GM19238 (cell line): ENCODE measurements around the gene SPPL3.
"Not testable (repeated sequence)": the region's sequence is repeated elsewhere in the genome, so short reads cannot be mapped to it uniquely, and the experiment has no call there.

Source experiments
- DNase-seq: peaks from one replicate; pipeline ENCODE4 v3.0.0; 2011; ENCODE audit warnings: low spot score; ENCODE audit not compliant: insufficient read length

SPPL3 gene

GRCh38 chr12:120751389-120751788 lies 152.8 kb downstream of the SPPL3 start:
- DNase-seq: no peak

DNA sequence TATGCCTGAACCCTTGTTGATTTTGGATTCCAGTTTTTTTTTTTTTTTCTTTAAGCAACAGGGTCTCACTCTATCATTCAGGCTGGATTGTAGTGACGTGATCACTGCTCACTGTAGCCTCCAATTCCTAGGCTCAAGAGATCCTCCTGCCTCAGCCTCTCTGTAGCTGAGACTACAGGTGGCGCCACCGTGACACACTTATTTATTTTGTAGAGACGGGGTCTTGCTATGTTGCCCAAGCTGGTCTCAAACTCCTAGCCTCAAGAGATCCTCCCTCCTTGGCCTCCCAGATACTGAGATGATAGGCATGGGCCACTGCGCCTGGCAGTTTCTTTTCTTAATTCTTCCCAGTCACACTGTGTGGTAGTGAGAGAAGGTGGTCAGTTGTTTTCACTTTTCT lies 153.4 kb downstream of the SPPL3 start:
- no peak for DNase-seq

- no peak for DNase-seq
Measured at GRCh38 chr12:120749256-120749655, 154.9 kb downstream of the SPPL3 start.

DNA sequence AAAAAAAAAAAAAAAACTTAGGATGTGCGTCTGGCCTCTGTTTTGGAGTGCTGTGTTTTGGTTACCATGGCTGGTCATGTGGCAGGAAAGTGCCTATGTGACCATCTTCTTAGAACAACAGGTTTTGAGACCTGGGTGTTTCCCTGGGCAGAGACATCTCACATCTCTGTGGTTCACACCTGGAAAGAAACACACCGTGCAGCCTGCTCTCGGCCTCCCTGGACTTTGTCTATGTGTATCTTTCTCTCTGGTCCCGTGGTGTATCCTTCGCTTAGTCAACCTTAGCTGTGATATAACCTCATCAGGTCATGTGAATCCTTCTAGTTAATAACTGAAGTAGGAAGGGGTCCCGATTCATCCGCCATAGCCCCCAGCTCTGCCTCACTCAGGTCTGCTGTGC lies 155.9 kb downstream of the SPPL3 start:
- no peak for DNase-seq

DNA sequence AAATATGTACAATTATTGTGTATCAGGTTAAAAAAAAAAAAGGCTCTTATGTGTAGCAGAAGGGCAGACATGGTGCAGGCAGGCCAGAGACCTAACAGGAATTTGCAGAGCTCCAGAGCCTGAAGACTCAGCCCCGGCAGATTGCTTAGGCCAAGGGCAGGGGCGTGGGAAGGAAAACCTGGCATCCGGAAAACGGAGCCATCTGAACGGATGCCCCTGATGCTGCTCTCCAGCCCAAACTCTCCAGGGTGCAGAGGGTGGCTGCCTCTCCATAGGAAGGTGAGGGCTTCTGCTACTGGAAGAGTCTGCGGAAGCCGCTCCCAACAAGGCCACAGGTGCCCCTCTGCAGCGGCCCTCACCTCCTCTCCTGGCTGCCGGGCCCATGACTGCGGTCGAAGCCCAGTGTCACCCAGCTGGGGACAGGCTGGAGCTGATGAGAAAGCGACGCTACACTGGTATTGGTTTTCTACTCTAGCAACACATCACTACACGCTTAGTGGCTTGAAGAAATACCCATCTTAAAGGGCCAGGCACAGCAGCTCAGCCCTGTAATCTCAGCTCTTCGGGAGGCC lies 159.2 kb downstream of the SPPL3 start:
- DNase-seq: no peak

DNA sequence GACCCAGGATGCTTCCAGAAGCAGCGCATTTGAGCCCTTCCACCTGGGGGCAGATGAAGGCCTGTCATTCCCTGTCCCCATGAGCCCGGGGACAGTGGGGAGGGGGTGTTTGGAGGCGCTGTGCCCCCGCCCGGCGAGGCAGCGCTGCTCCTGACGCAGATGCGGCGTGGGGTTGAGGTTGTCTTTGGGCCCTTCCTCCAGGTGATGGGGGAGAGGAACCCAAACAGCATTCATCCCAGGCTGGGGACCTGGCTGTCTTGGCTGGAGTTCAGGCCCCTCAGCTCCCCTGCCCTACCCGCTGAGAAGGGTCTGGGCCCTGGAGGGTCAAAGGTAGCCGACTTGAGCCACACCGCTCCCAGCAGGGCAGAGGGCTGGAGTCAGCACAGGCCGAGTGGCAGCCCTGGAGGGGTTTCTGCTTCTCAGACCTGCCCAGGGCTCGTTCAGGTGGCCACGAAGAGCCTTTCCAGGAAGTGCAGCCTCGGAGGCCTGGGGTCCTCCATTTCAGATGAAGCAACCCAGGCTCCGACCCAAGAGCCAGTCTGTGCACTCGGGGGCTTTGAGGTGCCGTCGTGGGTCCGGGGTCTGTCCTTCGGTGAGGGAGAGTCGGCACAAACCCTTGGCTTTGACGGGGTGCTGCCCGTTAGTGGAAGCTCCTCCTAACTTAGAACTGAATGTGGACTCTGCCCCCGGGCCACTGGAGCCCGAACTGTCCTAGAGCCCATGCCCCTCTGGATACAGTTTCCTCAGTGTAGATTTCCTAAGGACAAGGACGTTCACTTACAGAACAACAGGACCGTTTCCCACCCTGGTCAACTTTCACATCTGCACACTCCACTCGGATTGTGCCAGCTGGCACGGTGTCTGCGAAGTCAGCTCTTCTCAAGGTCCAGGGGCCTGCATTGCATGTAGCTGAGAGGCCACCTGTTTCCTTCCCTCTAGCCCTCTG lies 162.4 kb downstream of the SPPL3 start:
- no peak for DNase-seq

DNA sequence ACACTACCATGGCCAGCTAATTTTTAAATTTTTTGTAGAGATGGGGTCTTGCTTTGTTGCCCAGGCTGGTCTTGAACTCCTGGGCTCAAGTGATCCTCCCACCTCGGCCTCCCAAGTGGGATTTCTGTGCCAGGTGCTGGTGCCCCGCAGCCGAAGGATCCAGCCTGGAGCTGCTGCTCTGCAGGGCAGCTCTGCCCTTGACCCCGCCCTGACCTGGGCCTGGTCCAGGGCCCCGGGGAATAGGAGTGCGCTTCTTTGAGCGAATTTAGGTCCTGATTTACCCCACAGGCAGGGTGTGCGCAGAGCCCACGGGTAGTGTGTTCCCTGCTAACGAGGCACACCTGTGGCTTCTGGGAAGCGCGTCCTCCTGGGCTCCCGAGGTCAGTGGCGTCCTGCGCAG lies 163.3 kb downstream of the SPPL3 start:
- DNase-seq: no peak

GRCh38 chr12:120739821-120740613 lies 164.1 kb downstream of the SPPL3 start:
- DNase-seq: no peak

- DNase-seq: no peak
Measured at GRCh38 chr12:120739031-120739762, 165.0 kb downstream of the SPPL3 start.

DNA sequence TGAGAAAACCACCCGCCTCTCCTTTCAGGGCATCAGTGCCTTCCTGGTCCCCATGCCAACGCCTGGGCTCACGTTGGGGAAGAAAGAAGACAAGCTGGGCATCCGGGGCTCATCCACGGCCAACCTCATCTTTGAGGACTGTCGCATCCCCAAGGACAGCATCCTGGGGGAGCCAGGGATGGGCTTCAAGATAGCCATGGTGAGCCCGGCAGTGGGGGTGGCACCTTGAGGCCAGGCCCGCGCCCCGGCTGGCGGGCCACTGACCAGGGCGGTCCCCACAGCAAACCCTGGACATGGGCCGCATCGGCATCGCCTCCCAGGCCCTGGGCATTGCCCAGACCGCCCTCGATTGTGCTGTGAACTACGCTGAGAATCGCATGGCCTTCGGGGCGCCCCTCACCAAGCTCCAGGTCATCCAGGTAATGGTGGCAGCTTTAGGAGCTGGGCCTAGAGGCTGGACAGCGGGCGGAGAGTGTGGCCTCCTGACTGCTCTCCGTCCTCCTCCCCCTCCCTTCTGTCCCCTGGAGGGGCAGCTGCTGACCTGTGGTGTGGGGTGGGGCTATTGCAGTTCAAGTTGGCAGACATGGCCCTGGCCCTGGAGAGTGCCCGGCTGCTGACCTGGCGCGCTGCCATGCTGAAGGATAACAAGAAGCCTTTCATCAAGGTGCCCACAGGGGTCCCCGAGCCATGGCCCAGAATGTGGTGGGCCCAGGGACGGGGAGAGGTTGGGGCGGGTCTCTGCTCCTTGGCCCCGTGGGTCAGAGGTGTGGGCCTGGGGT lies 165.7 kb downstream of the SPPL3 start:
- DNase-seq: no peak

GRCh38 chr12:120737557-120738251 lies 166.5 kb downstream of the SPPL3 start:
- DNase-seq: no peak

- no peak for DNase-seq
Measured at GRCh38 chr12:120736404-120737331, 167.5 kb downstream of the SPPL3 start.

DNA sequence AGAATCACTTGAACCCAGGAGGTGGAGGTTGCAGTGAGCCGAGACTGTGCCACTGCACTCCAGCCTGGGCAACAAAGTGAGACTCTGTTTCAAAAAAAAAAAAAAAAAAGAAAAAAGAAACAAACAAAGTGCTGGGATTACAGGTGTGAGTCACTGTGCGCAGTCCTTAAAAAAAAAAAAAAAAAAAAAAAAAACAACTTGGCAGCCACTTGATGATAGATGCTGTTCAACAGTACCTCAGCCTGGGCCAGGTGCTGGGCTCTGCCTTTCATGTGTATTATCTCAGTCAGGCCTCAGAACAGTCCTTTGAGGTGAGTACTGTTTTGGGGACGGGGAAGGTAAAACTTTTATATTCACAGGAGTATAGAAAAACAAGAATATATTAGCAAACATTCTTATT lies 169.0 kb downstream of the SPPL3 start:
- no peak for DNase-seq

DNA sequence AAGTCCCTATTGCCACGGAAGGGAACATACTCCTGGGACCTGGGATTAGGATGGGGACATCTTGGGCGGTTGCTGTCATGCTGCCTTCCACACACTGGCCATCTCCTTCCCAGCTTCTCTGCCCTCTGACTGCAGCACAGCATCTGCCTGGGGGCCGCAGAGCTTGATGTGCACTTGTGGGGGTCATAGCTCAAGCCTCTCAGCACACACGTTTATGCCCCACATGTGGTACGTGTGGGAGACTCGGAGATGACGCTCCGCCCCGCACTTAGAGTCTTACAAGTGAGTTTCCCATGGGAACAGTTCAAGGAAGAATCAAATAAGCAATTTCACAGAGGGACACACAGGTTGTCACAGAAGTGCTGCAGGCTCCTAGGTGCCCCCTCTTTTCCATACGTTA lies 169.9 kb downstream of the SPPL3 start:
- DNase-seq: no peak

DNA sequence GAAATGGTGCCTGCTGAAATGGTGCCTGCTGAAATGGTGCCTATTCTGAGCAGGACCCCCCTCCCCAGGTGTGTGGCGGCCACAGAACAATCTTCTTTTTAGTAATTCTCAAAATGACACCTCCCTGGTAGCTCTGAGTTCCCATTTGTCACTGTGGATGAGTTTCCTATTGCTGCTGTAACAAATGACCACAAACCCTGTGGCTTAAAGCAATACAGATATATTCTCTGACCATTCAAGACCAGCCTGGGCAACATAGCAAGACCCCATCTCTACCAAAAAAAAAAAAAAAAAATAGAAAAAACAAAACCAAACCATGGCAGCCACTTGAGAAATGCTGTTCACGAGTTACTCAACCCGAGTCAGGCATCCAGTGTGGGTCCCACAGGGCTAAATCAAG lies 170.6 kb downstream of the SPPL3 start:
- DNase-seq: no peak

- not testable (repeated sequence) for DNase-seq
Measured at GRCh38 chr12:120732198-120732597, 172.0 kb downstream of the SPPL3 start.

DNA sequence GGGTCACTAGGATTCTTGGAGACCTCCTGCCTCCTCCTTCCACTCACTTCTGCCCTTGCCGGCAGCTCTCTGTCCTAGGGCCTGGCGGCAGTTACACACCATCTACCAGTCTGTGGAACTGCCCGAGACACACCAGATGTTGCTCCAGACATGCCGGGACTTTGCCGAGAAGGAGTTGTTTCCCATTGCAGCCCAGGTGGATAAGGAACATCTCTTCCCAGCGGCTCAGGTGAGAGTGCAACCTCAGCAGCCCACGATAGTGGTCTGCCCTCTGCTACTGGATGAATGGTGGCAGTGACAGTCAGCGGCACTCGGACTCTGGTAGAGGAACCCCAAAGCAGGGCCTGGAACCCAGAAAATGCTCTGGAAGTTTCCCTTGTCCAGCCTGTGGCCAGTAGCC lies 177.2 kb downstream of the SPPL3 start:
- no peak for DNase-seq

- DNase-seq: no peak
Measured at GRCh38 chr12:120726510-120726793, 177.7 kb downstream of the SPPL3 start.
